ENCODE results near the gene NSUN4. TPM values are rescaled to one million over a fixed set of nuclear protein-coding genes. Genes with fewer than 3 reads are reported as not detected.
"Not testable (repeated sequence)": the region's sequence is repeated elsewhere in the genome, so short reads cannot be mapped to it uniquely, and the experiment has no call there.

Gene NSUN4
- total RNA-seq, 1 donor from 2014 or later, result 9.3 TPM

DNA sequence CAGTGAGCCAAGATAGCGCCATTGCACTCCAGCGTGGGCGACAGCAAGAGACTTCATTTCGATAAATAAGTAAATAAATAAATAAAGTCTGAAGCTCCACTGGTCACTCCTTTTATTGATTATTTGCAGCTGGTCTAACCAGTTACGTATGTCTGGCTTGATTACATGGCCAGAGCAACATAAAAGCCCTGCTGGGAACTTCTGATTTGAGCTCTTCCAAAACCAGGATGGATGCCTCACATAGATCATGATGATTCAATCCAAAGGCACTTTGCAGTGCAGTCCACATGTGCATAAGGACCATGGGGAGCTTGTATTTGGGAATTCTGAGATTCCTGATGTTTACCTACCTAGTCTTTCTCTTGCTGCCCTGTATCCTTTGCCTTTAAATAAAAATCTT is 24.0 kb downstream of the NSUN4 start:
- ATAC-seq, result no peak
- no peak for DNase-seq (ENCODE audit: low spot score)

DNA sequence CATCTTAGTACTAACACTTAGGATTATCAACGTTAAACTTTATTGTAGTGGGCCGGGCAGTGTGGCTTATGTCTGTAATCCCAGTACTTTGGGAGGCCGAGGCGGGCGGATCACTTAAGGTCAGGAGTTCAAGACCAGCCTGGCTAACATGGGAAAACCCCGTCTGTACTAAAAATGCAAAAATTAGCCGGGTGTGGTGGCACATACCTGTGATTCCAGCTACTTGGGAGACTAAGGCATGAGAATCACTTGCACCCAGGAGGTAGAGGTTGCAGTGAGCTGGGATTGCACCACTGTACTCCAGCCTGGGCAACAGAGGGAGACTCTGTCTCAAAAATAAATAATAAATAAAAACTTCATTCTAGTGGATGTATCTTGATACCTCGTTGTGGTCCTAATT is 25.2 kb downstream of the NSUN4 start:
- not testable (repeated sequence) for DNase-seq (ENCODE audit: low spot score); ATAC-seq

DNA sequence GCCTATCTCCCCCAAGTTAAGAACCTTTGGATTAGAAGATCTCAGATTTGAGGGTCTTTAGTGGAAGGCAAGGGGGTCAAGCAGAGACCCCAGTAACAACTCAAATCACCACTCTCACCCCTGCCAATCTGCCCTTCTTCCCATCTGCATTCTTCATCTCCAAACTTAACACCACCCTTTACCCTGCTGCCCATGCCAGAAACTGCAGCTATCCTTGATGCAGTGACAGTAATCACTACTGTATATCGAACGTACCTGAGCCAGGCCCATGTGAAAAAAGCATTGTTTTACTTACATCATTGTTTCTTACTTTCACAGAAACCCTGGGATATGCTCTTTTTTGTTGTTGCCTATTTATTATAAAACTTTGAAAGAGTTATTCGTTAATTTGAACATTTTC is 26.5 kb downstream of the NSUN4 start:
- DNase-seq (ENCODE audit: low spot score) (no peak), ATAC-seq (no peak)

DNA sequence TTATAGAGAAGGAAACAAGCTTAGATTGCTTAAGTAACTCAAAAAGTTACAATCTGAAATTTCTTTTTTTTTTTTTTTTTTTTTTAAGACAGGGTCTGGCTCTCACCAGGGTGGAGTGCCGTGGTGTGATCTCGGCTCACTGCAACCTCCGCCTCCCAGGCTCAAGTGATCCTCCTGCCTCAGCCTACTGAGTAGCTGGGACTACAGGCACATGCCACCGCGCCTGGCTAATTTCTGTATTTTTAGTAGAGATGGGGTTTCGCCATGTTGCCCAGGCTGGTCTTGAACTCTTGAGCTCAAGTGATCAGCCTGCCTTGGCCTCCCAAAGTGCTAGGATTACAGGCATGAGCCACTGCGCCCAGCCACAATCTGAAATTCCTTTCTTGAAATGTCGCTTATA is 27.1 kb downstream of the NSUN4 start:
- ATAC-seq; DNase-seq (ENCODE audit: low spot score): not testable (repeated sequence)

DNA sequence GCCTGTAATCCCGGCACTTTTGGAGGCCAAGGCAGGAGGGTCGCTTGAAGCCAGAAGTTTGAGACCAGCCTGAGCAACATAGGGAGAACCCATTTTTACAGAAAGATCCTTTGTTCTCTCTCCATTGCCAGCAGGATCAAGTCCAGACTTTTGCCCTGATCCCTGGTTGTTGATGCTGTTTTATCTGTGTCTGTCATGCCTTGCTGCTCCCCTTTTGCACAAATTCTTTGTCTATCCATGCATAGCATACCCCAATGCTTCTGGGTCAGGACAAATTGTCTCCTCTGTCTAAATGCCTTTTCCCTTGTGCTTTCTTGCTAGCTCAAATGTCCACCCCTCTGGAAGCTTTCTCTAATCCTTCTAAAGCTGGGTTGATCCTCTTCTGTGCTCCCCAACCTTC is 28.2 kb downstream of the NSUN4 start:
- no peak for ATAC-seq
- DNase-seq (ENCODE audit: low spot score), result no peak

DNA sequence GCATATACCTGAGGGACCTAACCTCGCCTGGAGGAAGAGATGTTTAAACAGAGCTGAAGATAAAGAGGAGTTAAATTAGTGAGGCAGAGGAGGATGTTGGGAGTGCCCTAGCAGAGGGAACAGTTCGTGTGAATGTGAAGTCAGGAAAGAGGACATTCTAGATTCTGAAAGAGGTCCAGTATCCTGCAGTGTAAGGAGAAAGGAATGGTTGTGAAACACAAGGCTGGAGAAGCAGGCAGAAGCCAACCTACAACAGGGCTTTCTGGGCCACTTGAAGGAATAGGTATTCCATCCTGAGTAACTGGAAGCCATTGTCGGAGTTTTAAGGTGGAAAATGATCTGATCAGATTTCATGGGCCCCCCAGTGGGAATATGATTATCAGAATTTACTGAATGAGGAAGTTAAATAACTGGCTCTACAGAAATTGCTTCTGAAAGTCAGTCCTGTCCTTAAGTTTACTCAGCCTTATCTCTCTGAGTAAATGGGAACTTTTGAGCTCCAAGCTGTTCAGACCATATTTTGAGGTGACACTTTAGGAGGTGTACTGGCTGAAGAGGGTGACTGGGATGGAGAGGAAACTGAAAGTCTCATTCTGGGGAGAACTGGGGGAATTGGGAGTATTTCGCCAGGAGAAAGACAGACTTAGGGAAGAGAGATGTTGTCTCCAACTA is 29.1 kb downstream of the NSUN4 start:
- DNase-seq (ENCODE audit: low spot score) (no peak), ATAC-seq (no peak)

DNA sequence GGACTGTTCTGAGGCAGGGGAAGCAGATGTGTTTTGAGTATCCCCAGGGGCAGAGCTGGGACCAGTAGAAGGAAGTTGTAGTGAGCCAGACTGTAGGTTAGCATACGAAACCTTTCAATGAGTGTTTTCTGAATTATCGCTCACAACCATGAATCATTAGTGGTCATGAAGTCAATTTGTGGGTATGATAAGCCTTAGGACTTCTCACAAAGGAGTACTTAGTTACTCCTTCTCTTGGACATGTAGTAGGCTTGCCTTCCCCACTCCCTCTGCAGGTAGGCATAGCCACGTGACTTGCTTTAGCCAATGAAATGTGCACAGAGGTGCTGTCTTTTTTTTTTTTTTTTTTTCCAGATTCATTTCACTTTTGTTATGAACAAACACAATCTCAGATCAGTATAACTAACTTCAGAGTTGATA is 29.6 kb downstream of the NSUN4 start:
- ATAC-seq (peak; percentile 28), DNase-seq (ENCODE audit: low spot score) (no peak)

DNA sequence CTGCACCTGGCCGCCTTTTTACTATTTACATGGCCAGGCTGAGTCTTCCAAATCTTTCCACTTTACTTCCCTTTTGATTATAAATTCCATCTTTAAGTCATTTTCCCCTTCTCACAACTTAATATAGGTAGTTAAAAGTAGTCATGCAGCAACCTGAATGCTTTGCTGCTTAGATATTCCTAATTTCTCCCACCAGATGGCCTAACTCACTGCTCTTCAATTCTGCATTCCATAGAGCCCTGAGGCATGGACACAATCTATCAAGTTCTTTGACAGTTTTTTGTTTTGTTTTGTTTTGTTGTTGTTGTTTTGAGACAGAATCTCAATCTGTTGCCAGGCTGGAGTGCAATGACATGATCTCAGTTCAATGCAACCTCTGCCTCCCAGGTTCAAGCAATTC is 31.8 kb downstream of the NSUN4 start:
- ATAC-seq (no peak), DNase-seq (ENCODE audit: low spot score) (no peak)

DNA sequence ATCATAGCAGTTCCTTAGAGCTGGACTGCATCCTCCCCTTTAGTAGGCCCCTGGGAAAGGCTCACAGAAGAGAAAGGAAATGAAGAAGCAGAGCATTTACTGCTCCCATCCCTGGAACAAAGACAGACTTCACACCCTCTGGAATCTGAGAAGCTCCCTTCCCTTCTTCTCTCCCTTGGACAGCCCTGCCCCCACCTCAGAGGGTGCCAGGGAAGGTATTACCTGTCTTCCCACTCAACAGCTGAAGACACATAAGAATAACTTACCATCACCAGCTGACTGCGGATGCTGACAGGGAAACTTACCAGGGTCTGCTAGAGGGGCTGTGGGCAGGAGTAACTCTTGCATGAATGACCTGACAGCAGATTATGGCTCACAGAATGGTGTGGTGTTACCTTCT is 39.4 kb downstream of the NSUN4 start:
- ATAC-seq (no peak), DNase-seq (ENCODE audit: low spot score) (no peak)

DNA sequence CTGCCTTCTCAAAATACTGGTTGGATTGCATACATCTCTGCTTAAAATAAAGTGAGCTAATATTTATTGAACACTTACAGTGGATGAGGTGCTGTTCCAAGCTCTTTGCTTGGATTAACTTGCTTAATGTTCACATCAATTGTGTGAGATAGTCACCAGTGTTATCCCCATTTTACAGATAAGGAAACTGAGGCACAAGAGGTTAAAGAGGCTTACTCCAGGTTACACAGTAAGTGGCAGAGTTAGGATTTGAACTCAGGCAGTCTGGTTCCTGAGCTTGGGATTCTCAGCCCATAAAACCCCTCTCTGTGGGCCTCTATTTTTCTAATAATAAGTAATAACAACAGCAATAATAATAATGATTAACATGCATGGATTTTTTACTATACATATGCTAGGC is 39.9 kb downstream of the NSUN4 start:
- DNase-seq (ENCODE audit: low spot score) (no peak), ATAC-seq (no peak)

DNA sequence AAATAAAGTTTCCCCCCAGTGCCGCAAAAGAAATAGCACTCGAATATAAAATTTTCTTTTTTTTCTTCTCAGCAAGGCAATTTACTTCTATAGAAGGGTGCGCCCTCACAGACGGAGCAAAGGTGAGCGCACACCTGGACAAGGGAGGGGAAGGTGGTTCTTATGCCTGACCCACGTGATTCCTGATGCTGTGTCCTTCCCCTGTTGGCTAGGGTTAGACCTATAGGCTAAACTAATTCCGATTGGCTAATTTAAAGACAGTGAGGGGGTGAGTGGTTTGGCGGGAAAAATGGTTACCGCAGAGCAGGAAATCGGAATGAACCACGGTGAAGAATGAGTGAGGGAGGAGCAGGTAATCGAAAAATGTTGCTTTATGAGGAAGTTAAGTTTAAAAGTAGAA is 52.9 kb downstream of the NSUN4 start:
- ATAC-seq (no peak), DNase-seq (ENCODE audit: low spot score) (no peak)

DNA sequence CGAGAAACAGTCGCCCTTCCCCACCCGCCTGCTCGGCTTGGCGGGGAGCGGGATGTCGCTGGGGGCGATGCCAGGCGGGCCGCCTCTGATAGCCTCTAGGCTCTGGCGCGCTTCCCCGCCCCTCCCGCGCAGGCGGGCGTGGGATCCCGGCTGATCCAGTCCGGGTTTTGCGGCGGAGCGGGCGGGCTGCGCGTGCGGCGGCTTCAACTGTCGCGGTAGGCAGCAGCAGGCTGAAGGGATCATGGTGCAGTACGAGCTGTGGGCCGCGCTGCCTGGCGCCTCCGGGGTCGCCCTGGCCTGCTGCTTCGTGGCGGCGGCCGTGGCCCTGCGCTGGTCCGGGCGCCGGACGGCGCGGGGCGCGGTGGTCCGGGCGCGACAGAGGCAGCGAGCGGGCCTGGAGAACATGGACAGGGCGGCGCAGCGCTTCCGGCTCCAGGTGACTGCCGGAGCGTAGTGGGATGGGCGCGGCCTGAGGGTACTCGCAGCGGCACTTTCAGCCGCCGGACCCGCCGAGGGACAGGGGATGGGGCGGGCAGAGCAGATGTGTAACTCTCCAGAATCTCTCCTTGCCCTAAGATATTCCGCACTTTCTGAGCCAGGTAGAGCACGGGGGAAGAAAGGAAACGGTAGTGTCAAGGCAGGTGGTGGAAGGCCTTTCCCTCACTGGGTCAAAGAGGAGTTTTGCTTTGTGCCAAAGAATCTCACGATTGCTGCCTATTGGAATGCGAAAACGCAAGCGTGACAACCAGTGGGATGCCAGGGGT is 53.7 kb downstream of the NSUN4 start, which contains the start of gene FAAH:
Gene FAAH (plus strand): TSS at position 210 of the 764 bp plus-strand sequence. CDS start 32 bp downstream, at position 242.
- ATAC-seq, result peak; percentile 89
- DNase-seq (ENCODE audit: low spot score), result peak; percentile 87

DNA sequence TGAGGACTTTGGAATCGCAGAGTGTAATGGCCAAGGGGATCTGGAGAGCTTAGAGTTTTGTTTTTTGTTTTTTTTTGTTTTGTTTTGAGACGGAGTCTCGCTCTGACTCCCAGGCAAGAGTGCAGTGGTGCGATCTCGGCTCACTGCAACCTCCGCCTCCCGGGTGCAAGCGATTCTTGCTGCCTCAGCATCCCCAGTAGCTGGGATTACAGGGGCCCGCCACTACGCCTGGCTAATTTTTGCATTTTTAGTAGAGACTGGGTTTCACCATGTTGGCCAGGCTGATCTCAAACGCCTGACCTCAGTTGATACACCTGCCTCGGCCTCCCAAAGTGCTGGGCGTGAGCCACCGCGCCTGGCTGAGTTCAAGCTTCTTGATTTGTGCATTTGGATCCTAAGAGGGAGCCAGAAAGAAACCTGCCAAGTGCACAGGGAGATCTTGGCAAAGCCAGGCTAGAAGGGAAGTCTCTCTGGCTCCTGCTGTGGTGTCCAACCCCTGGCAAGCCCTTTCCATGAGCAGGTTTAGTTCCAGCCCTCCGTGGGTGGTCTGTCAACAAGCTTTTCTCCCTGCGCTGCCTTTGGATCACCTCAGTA is 54.4 kb downstream of the NSUN4 start:
- ATAC-seq (peak; percentile 58), DNase-seq (ENCODE audit: low spot score) (peak; percentile 57)

DNA sequence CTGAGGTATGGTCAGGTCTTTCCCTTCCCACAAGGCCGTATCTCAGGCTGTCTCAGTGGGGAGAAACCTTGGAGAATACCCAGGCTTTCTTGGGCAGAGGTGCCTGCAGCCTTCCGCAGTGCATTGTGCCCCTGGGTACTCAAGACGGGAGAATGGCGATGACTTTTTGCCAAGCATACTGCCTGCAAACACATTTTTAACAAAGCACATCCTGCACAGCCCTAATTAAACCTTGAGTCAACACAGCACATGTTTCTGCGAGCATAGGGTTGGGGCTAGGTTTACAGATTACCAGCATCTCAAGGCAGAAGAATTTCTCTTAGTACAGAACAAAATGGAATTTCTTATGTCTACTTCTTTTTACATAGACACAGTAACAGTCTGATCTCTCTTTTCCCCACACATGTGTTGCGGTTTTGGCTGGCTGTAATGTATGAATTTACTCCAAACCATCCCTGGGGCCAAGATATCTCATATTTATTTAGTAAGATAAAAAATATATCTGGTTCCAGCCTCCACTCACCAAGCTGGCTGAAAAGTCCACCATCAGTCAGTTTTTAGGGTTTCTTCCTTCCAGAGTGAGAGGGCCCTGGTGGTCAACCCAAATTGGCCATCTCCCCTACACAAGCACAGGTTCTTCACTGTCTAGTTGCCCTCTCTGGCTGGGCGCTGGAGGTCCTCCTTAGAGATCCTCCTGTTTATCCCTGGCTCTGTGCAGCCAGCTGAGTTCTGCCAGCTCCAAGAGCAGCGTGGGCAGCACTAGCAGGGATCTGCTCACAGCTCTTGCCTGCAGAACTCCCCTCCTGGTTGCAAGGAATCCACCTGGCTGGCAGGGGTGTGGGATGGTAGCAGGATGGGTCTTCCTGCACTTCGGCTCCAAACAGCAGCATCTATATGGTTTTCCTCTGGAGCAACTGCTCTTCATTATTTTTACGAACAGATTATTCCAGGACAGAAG is 56.1 kb downstream of the NSUN4 start:
- ATAC-seq (no peak), DNase-seq (ENCODE audit: low spot score) (no peak)

DNA sequence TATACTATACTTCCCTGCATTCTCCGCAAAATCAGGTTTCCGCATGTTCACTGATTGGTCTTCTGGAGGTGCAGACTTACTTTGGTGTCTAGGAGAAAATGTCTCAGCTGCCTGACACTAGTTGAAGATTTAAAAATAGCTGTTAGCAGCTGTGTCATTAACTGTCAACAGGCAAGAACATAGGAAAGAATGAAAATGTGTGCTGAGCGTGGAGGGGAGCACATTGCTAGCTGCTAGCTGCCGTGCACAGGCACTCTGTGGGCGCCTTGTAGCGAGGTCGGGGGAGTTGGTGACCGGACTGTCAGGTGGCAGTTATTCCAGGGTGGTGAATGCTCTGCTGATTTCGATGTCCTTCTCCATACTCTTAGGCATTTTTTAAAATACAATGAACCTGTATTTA is 58.7 kb downstream of the NSUN4 start:
- DNase-seq (ENCODE audit: low spot score) (no peak), ATAC-seq (no peak)

DNA sequence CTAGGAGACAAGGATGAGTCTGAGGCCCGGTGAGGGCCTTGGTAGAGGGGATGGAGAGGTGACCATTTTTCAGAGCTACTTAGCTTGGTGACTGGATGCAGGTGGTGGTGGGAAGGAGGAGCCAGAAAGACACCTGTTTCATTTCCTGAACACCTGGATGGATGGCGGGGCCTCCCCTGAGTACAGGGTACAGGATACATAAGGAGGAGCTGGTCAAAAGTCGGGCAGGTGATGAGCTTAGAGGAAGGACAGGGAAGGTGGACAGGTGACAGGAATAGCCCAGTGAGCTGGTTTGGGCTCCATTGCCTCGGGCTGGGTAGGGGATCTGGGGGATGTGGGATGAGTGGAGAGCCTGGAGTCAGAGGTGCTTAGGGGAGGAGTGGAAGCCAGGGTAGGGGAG is 59.8 kb downstream of the NSUN4 start:
- ATAC-seq, result no peak

DNA sequence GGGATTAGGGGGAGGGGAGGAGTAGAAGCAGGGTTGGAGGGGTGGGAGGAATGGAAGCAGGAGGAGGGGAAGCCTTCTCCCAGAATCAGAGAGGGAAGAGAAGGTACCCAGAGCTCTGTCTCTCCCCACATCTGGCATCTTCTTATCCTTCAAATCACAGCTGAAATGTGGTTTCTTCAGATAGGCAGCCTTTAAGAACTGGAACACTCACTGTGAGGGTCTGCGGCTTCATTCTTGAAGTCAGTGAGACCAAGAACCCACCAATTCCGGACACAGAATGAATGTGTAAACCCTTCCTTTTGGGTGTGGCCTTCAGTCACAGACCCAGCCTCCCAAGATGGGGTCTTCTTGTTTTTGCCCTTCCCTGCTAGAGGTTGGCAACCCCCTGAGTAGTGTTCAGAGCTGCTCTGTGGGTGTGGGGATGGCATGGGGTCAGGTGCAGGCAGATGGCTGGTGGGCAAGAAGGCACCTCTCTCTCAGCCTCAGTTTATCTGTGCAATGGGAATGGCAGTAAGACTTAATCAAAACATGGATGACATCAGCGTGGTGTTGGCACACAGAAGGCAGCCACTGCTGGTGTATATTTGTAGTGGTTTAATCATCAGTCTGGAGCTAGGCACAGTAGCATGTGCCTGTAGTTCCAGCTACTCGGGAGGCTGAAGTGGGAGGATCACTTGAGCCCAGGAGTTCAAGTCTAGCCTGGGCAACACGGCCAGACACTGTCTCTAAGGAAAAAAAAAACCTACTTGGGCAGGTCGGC is 60.7 kb downstream of the NSUN4 start:
- DNase-seq (ENCODE audit: low spot score) (no peak), ATAC-seq (peak; percentile 14)

More for the DNA sequence above, 59.8 kb downstream of the NSUN4 start:
- no peak for DNase-seq (ENCODE audit: low spot score)

DNA sequence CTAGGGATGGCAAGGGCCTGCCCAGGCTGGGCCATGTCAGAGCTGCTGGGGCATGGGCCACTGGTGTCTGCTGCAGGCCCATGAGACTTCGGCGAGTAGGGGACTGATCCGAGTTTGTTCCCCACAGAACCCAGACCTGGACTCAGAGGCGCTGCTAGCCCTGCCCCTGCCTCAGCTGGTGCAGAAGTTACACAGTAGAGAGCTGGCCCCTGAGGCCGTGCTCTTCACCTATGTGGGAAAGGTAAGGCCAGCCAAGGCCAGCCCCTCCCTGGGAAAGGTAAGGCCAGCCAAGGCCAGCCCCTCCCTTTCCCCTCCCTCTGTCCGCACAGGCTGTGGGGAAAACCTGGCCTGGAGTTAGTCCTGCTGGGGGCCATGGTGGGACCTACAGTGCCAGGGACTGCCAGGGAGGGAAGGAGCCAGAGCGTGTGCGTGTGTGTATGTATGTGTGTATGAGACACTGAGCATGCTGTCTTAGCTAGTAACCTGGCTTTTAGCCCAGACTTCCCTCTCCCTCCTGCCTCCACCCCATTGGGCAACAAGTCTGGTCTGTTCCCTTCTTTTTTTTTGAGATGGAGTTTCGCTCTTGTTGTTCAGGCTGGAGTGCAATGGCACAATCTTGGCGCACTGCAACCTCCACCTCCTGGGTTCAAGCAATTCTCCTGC is 61.5 kb downstream of the NSUN4 start:
- peak; percentile 93 for ATAC-seq
- peak; percentile 87 for DNase-seq (ENCODE audit: low spot score)

DNA sequence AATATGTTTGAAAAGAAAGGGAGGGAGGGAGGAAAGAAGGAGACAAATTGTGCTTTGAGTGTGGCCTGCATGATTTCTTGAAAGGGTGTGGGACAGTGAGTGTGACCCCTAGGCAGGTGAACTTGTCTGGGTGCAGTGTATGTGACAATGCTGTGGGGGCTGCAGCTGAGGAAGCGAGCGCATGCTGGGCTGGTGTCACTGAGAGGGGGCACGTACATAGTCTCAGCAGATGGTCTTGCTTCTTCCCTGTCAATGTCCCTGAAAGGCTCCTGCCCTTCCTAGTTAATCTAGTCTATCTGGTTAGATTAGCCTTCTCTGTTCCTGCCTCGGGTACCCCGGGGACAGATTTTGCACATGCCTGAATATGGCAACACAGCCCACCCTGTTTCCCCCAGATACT is 63.3 kb downstream of the NSUN4 start:
- no peak for DNase-seq (ENCODE audit: low spot score)
- ATAC-seq, result no peak

All from left lobe of liver (tissue), 2 donors.